Progenitor cell of endocrine pancreas (in vitro differentiated cells): Measurements from ENCODE around the gene FUT9. TPM values are rescaled to one million over a fixed set of nuclear protein-coding genes. Genes with fewer than 3 reads are reported as not detected.

Experiments used
- DNase-seq: peaks from one replicate; pipeline ENCODE4 v3.0.0; 2021; ENCODE audit warnings: low spot score; ENCODE audit not compliant: unreplicated experiment
- H3K27ac Mint-ChIP-seq: 2 replicates; pipeline ENCODE4 v1.8.0; 2021; ENCODE audit warnings: mild to moderate bottlenecking, moderate library complexity, mixed read lengths
- H3K27me3 Mint-ChIP-seq: 2 replicates; pipeline ENCODE4 v1.8.0; 2021; ENCODE audit warnings: mixed read lengths
- H3K36me3 Mint-ChIP-seq: 2 replicates; pipeline ENCODE4 v1.8.0; 2022; ENCODE audit warnings: mixed read lengths; ENCODE audit not compliant: insufficient read depth
- H3K4me1 Mint-ChIP-seq: 2 replicates; pipeline ENCODE4 v1.8.0; 2021; ENCODE audit warnings: low read depth, mixed read lengths
- H3K4me3 Mint-ChIP-seq: 2 replicates; pipeline ENCODE4 v1.8.0; 2021; ENCODE audit warnings: low read depth, mild to moderate bottlenecking, moderate library complexity, mixed read lengths
- H3K9me3 Mint-ChIP-seq: 2 replicates; pipeline ENCODE4 v1.8.0; 2021; ENCODE audit warnings: low read depth, mixed read lengths
- CTCF ChIP-seq: fragments of 200-600 bp; sonication (generic); IDR thresholded peaks from one replicate; pipeline ENCODE4 v1.5.0; 2021; ENCODE audit warnings: antibody characterized with exemption, mild to moderate bottlenecking; ENCODE audit not compliant: unreplicated experiment
- total RNA-seq: library from RNA; stranded (reverse); gene quantifications from 2 replicates; pipeline ENCODE4 v1.2.1, GENCODE V29; 2021

The FUT9 gene
- total RNA-seq, 1 donor from 2014 or later: 1.5 TPM

DNA sequence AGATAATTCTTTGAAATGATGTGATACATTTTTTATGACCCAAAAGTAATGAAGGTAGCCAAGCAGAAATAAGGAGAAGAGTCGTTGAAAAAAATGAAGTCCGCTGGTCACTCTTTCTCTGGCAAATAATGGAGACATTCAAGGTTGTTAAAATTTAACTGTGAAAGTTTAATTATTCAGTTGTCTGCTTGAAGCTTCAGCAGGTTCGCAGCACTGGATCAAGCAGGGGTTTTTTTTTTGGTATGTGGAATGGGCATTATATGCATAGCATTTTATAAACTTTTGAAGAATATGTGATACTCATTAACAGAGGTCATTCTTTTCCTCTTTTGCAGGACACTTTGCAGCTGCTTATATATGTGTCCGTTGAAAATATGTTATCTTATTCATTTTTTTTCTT is 21.6 kb upstream of the FUT9 start:
- no peak for DNase-seq
- TF ChIP-seq CTCF: no peak
- Mint-ChIP-seq H3K27ac (no peak overlapping the region), H3K4me3 (no peak overlapping the region), H3K36me3 (no peaks in the 10 kb centered on the region), H3K9me3 (peaks cover 25% of the 10 kb centered on the region), H3K27me3 (no peaks in the 10 kb centered on the region), H3K4me1 (peaks cover 1% of the 10 kb centered on the region)

DNA sequence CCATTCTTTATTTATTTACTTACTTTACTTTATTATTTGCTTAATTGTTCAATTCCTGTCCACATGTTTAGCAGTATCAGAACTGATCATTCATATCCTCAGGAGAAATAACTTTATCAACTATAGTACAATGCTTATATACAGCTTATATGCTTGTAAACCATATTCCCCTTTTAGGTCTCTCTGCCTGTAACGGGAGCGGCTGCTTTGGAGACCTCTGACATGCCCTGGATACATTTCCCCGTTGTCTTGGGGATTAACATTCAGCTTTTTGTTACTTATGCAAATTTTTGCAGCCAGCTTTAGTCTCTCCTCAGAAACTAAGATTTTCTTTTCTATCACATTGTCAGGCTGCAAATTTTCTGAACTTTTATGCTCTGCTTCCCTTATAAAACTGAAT is 17.6 kb upstream of the FUT9 start:
- Mint-ChIP-seq H3K36me3 (no peaks in the 10 kb centered on the region), H3K9me3 (peaks cover 16% of the 10 kb centered on the region), H3K4me3 (no peak overlapping the region), H3K4me1 (peaks cover 1% of the 10 kb centered on the region), H3K27ac (no peak overlapping the region), H3K27me3 (no peaks in the 10 kb centered on the region)
- DNase-seq: no peak
- no peak for TF ChIP-seq CTCF

DNA sequence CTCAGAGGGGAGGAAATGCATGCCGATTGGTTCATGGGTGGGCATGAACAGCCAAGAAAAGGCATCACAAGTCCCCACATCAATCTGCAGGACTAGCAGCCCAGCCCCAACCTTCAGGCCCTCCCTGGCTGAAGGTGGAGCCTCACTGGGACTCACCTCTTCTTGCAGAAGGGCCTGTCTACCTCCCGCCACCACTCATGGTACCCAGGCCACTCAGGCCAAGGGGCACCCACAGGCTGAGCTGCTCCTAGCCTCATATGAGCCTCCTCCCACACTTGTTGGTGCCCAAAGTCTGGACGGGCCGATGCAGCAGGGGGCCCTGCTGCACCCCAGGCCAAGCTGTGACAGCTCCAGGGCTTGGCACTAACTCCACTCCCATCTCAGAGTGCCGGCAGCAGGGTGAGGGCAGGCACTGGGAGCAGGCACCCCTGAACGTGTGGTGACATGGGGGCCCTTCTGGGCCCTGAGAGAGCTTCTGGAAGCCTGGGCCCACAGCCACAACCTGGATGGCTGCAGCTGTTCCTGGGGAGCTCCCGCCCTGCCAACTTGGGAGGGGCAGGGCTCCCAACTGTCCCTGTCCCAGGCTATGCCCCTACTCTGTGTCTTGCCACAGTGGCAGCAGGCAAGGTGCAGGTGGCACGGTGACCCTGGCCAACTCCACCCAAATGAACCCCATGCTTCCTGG is 13.7 kb upstream of the FUT9 start:
- no peak overlapping the region for H3K4me3 Mint-ChIP-seq
- no peaks in the 10 kb centered on the region for H3K27me3 Mint-ChIP-seq
- H3K4me1 Mint-ChIP-seq: no peaks in the 10 kb centered on the region
- H3K27ac Mint-ChIP-seq: no peak overlapping the region
- DNase-seq: no peak
- no peaks in the 10 kb centered on the region for H3K36me3 Mint-ChIP-seq
- TF ChIP-seq CTCF: no peak
- peaks cover 16% of the 10 kb centered on the region for H3K9me3 Mint-ChIP-seq

DNA sequence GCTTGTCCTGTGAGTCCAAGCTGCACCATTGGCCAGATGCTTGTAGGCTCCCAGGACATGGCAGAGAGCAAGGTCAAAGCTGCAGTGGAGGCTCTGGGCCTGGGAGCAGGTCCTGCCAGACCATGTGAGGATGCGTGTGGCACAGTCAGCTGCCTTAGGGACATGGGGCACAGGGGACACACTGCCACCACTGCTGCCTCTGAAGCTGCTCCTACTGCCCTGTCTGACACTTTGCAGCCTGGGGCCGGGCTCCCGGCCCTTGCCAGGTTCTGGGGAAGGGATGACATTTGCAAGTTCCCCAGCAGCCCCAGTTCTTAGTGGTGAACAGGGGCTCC is 13.2 kb upstream of the FUT9 start:
- DNase-seq: no peak
- H3K4me1 Mint-ChIP-seq: no peaks in the 10 kb centered on the region
- peaks cover 16% of the 10 kb centered on the region for H3K9me3 Mint-ChIP-seq
- TF ChIP-seq CTCF: no peak
- no peak overlapping the region for H3K27ac Mint-ChIP-seq
- H3K36me3 Mint-ChIP-seq: no peaks in the 10 kb centered on the region
- no peaks in the 10 kb centered on the region for H3K27me3 Mint-ChIP-seq
- no peak overlapping the region for H3K4me3 Mint-ChIP-seq

DNA sequence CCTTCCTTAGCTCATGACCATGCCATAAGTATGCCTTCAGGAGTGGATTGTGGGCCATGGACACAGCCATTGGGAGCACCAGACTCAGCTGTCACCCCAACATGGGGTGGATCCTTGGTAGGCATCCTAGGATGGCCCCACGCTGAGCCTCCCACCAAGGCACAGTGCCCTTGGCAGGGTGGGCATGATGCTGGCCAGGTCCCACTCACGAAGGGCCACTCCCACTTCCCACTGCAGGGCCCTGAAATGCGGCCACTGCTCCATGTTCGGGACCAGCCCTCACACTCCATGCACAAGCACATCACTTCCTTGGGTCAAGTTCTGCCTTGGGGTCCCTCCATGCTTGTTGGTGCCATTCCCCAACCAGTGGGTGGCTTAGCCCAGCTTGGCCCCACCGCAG is 12.9 kb upstream of the FUT9 start:
- no peak for DNase-seq
- Mint-ChIP-seq H3K36me3 (no peaks in the 10 kb centered on the region), H3K27ac (no peak overlapping the region), H3K9me3 (peaks cover 16% of the 10 kb centered on the region), H3K27me3 (no peaks in the 10 kb centered on the region), H3K4me3 (no peak overlapping the region), H3K4me1 (no peaks in the 10 kb centered on the region)
- TF ChIP-seq CTCF: no peak
